Upper lobe of right lung (tissue), 1 donor: ENCODE results near the gene ACSF2. TPM values are rescaled to one million over a fixed set of nuclear protein-coding genes. Genes with fewer than 3 reads are reported as not detected.
A peak's percentile ranks its signal among the peaks of the same experiment; 100 is the strongest.

Experiments used
- ATAC-seq: fragments of 200-7000 bp; cut with Tn5 transposase; one replicate; pipeline ENCODE4 v1.9.1; 2020; ENCODE audit warnings: mild to moderate bottlenecking, moderate library complexity
- DNase-seq: peaks from one replicate; pipeline ENCODE4 v3.0.0-alpha.2; 2020
- H3K27ac ChIP-seq: fragments of 200-600 bp; one replicate; pipeline ENCODE4 v1.8.0; 2022
- H3K27me3 ChIP-seq: fragments of 200-600 bp; one replicate; pipeline ENCODE4 v1.8.0; 2022; ENCODE audit warnings: mild to moderate bottlenecking
- H3K36me3 ChIP-seq: fragments of 200-600 bp; one replicate; pipeline ENCODE4 v1.8.0; 2022
- H3K4me1 ChIP-seq: fragments of 200-600 bp; one replicate; pipeline ENCODE4 v1.8.0; 2022
- H3K4me3 ChIP-seq: fragments of 200-600 bp; one replicate; pipeline ENCODE4 v1.8.0; 2022; ENCODE audit warnings: mild to moderate bottlenecking
- H3K9me3 ChIP-seq: fragments of 200-600 bp; one replicate; pipeline ENCODE4 v1.8.0; 2022
- intact Hi-C: fragments of 100-400 bp; cut with DNase I; formaldehyde crosslinking; loops from one replicate; pipeline ENCODE4 v1.11.0; 2022
- total RNA-seq: library from RNA; stranded (reverse); fragmentation: NEBNext Ultra II Directional; extraction: Animal tissue kit (Norgen Biotek cat#: 25700); gene quantifications from one replicate; pipeline ENCODE4 v1.2.1, GENCODE V29; 2021
- TF ChIP-seq, protein P1 (sequence below): fragments of 200-600 bp; IDR thresholded peaks from one replicate; pipeline ENCODE4 v1.8.0; 2022; ENCODE audit warnings: antibody characterized with exemption
- donor health status: DM: no; HTN: yes; CAD: no; lungs with severe emphysema.

Gene ACSF2
- total RNA-seq, 1 donor from 2014 or later: 73.9 TPM

DNA sequence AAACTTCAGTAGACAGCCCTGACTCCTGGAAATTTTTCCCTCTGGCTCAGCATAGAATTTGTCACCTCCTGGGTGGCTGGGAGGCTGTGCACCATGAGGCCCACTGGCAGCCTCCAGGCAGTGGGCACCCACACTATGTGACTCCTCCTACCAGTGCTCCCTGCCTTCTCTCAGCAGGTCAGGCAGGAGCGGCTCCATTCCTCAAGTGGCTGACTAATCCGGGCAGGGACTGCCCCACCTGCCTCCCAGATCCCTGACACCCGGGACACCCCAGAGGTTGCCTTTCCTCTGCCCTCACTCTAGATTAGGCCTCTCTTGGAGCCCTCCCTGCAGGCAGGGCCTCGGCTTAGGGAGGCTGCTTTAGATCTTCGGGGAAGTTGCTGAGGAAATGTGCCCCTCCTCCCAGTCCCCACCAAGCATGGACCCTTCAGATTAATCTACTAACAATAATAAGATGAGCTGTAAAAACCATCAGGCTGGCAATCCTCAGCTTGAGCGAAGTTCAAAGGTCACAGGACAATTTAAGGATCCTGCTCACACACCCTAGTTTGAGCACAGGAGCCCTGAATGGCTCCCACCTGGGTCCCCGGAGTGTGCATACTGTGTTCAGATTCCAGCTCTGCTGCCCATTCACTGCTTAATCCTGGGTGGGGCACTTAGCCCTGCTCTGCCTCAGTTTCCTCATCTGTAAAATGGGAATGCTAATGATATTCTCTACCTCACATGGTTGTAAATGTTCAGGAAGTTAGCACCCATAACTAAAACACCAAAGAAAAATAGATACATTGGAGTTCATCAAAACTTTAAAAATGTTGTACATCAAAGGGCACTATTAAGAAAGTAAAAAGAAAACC, 72.2 kb downstream of the ACSF2 start:
- H3K27ac ChIP-seq: no peak overlapping the region
- intact Hi-C loops: no loop called here
- H3K9me3 ChIP-seq: no peaks in the 10 kb centered on the region
- H3K36me3 ChIP-seq: no peaks in the 10 kb centered on the region
- H3K4me3 ChIP-seq: no peak overlapping the region
- no peaks in the 10 kb centered on the region for H3K4me1 ChIP-seq
- no peaks in the 10 kb centered on the region for H3K27me3 ChIP-seq
- TF ChIP-seq, protein P1, sequence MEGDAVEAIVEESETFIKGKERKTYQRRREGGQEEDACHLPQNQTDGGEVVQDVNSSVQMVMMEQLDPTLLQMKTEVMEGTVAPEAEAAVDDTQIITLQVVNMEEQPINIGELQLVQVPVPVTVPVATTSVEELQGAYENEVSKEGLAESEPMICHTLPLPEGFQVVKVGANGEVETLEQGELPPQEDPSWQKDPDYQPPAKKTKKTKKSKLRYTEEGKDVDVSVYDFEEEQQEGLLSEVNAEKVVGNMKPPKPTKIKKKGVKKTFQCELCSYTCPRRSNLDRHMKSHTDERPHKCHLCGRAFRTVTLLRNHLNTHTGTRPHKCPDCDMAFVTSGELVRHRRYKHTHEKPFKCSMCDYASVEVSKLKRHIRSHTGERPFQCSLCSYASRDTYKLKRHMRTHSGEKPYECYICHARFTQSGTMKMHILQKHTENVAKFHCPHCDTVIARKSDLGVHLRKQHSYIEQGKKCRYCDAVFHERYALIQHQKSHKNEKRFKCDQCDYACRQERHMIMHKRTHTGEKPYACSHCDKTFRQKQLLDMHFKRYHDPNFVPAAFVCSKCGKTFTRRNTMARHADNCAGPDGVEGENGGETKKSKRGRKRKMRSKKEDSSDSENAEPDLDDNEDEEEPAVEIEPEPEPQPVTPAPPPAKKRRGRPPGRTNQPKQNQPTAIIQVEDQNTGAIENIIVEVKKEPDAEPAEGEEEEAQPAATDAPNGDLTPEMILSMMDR: no peak
- DNase-seq (no peak), ATAC-seq (peak; percentile 90)

DNA sequence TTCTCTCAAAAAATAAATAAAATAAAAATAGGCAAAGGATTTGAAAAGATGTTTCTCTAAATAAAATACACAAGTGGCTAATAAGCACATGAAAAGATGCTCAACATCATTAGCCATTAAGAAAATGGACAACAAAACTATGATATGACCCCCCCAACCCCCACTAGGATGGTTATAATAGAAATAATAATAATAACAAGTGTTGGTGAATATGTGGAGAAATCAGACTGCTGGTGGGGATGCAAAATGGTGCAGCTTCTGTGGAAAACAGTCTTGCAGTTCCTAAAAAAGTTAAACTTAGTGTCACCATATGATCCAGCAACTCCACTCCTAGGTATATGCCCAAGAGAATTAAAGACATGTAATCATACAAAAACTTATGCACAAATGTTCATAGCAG, 73.3 kb downstream of the ACSF2 start:
- Histone ChIP-seq H3K4me1 (no peaks in the 10 kb centered on the region), H3K4me3 (no peak overlapping the region), H3K36me3 (no peaks in the 10 kb centered on the region), H3K9me3 (no peaks in the 10 kb centered on the region), H3K27me3 (no peaks in the 10 kb centered on the region), H3K27ac (no peak overlapping the region)
- intact Hi-C loops: no loop called here
- TF ChIP-seq, protein P1: no peak
- DNase-seq: no peak
- no peak for ATAC-seq

DNA sequence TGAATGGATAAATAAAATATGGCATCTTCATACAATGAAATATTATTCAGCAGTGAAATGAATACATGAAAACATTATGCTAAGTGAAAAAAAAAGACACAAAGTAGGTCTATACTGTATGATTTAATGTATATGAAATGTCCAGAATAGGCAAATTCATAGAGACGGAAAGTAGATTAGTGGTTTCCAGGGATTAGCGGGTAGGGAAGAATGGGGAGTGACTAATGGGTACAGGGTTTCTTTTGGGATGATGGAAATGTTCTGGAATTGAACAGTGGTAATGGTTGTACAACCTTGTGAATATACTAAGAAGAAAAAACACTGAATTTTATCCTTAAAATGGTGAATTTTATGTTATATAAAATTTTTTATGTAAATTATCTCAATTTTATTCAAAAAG, 73.7 kb downstream of the ACSF2 start:
- H3K27ac ChIP-seq: no peak overlapping the region
- DNase-seq: no peak
- ATAC-seq: no peak
- intact Hi-C loops: no loop called here
- no peaks in the 10 kb centered on the region for H3K9me3 ChIP-seq
- H3K27me3 ChIP-seq: no peaks in the 10 kb centered on the region
- H3K36me3 ChIP-seq: no peaks in the 10 kb centered on the region
- H3K4me3 ChIP-seq: no peak overlapping the region
- no peaks in the 10 kb centered on the region for H3K4me1 ChIP-seq
- TF ChIP-seq, protein P1: no peak

DNA sequence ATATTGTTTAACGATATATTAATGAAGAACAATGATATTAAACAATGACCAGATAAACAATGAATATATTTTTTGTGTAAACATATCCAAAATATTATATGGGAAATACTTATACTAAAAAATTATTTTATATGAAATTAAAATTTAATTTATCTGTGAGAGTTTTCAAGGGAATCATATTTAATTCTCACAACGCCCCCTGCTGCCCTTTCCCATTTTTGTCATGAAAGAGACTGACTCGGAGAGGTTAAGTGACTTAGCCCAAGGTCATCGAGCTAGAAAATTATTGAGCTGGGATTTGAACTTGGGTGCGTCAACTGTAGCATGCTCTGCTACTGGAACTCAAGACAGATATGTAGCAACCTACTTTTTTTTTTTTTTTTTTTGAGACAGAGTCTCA, 75.0 kb downstream of the ACSF2 start:
- H3K9me3 ChIP-seq: no peaks in the 10 kb centered on the region
- DNase-seq: no peak
- H3K4me3 ChIP-seq: no peak overlapping the region
- no peak overlapping the region for H3K27ac ChIP-seq
- TF ChIP-seq, protein P1: peak; percentile 49
- H3K36me3 ChIP-seq: no peaks in the 10 kb centered on the region
- H3K4me1 ChIP-seq: no peaks in the 10 kb centered on the region
- intact Hi-C loops: no loop called here
- ATAC-seq: no peak
- no peaks in the 10 kb centered on the region for H3K27me3 ChIP-seq

DNA sequence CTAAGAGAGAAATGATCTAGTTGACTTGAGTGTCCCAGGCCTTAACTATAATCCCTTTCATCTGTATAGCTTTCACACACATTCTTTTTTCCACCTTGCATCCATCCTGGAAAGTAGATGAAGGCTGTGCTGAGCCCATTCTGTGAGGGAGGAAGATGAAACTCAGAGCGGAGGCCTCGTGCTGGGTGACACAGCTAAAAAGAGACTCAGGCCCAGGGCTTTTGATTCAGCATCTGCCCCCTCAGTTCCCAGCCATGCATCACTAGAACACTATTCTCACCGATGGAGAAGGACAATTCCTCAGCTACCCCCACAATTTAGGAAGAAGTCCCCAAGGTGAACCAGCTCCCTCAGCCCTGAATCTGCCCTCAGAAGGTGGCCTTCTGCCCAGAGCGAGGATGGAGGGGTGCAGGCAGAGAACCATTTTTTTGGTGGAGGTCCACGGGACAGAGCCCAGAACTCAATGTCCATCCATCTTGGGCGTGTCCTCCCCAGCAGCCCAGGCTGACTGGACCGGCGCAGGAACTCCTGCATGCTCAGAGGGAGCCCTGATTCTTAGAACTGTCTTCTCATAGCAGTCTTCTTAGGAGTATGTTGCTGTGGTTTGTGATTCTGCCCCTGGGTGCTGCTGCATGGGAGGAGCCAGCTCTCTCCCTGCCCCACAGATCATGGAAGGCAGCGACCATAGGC, 76.4 kb downstream of the ACSF2 start:
- no peaks in the 10 kb centered on the region for H3K36me3 ChIP-seq
- no peaks in the 10 kb centered on the region for H3K4me1 ChIP-seq
- ATAC-seq (no peak), DNase-seq (no peak)
- H3K4me3 ChIP-seq: no peak overlapping the region
- no peaks in the 10 kb centered on the region for H3K27me3 ChIP-seq
- H3K9me3 ChIP-seq: no peaks in the 10 kb centered on the region
- intact Hi-C loops: no loop called here
- H3K27ac ChIP-seq: no peak overlapping the region
- TF ChIP-seq, protein P1: no peak
